H1 (cell line): ENCODE data around the gene CST7. TPM values are rescaled to one million over a fixed set of nuclear protein-coding genes. Genes with fewer than 3 reads are reported as not detected.

Experiments
- CTCF ChIA-PET: fragments of 300-600 bp; sonication (Branson Sonifier 250); formaldehyde crosslinking; loops from one replicate; lab custom pipeline; 2021; ENCODE audit not compliant: partially characterized antibody; lab: Charles Lee
- POLR2A ChIA-PET: fragments of 300-600 bp; sonication (Branson Sonifier 250); formaldehyde crosslinking; loops from one replicate; lab custom pipeline; 2021; ENCODE audit warnings: inconsistent platforms; ENCODE audit not compliant: partially characterized antibody; lab: Charles Lee
- DNase-seq, 2 experiments: peaks; one replicate each; pipeline versions ENCODE4 v3.0.0 to v3.0.0-alpha.2; 2010 to 2022; ENCODE audit warnings: low spot score in 2 of 2, low read depth in 1 of 2, mixed read lengths in 1 of 2
- FAIRE-seq: peaks from 2 replicates; lab custom pipeline; 2011; peaks lifted over from hg19 to GRCh38; lab: Jason Lieb, UNC
- H2AFZ ChIP-seq: 2 replicates; pipeline ENCODE4 v1.8.1; 2012; ENCODE audit warnings: low read length, inconsistent platforms
- H2AK5ac ChIP-seq: 2 replicates; pipeline ENCODE4 v1.6.1; 2013; ENCODE audit warnings: low read depth, low read length
- H2BK120ac ChIP-seq: replicated peaks from 2 replicates; pipeline ENCODE3; 2013; ENCODE audit warnings: low read depth, low read length, inconsistent platforms
- H2BK12ac ChIP-seq: 2 replicates; pipeline ENCODE4 v1.6.1; 2013; ENCODE audit warnings: low read depth, low read length
- H2BK15ac ChIP-seq: 2 replicates; pipeline ENCODE4 v1.6.1; 2013; ENCODE audit warnings: low read length
- H2BK20ac ChIP-seq: 2 replicates; pipeline ENCODE4 v1.6.1; 2013; ENCODE audit warnings: low read length
- H2BK5ac ChIP-seq: 2 replicates; pipeline ENCODE4 v1.6.1; 2013; ENCODE audit warnings: low read depth, low read length
- H3K14ac ChIP-seq: 2 replicates; pipeline ENCODE4 v1.6.1; 2013; ENCODE audit warnings: inconsistent platforms; ENCODE audit not compliant: insufficient read length
- H3K18ac ChIP-seq: 2 replicates; pipeline ENCODE4 v1.6.1; 2013; ENCODE audit warnings: low read length; ENCODE audit errors: extremely low read depth
- H3K23ac ChIP-seq: 2 replicates; pipeline ENCODE4 v1.6.1; 2013; ENCODE audit warnings: inconsistent platforms; ENCODE audit not compliant: insufficient read length
- H3K23me2 ChIP-seq: 2 replicates; pipeline ENCODE4 v1.6.1; 2013; ENCODE audit warnings: low read depth, low read length
- H3K27ac ChIP-seq: 2 replicates; pipeline ENCODE4 v1.6.1; 2011; ENCODE audit warnings: low read depth, low read length, inconsistent platforms
- H3K27me3 ChIP-seq, 4 experiments: replicated peaks in 1 of 4; 1 replicate in 1 of 4; 2 replicates in 3 of 4; pipeline versions ENCODE4 v1.6.1 to v1.8.1; 2011 to 2013; ENCODE audit warnings: low read length in 3 of 4, mild to moderate bottlenecking in 3 of 4, inconsistent platforms in 2 of 4, mixed read lengths in 2 of 4, moderate library complexity in 1 of 4; ENCODE audit not compliant: control insufficient read depth in 3 of 4, insufficient read depth in 3 of 4; ENCODE audit errors: extremely low read depth in 1 of 4
- H3K36me3 ChIP-seq, 4 experiments: 2 replicates each; pipeline versions ENCODE4 v1.6.1 to v1.8.1; 2011 to 2013; ENCODE audit warnings: mild to moderate bottlenecking in 4 of 4, low read length in 3 of 4, moderate library complexity in 2 of 4, control low read depth in 1 of 4, inconsistent platforms in 1 of 4; ENCODE audit not compliant: insufficient read depth in 4 of 4, control insufficient read depth in 2 of 4
- H3K4ac ChIP-seq: replicated peaks from 2 replicates; pipeline ENCODE3; 2013; ENCODE audit warnings: low read length, low read depth, mixed read lengths, inconsistent platforms; ENCODE audit not compliant: insufficient read length
- H3K4me1 ChIP-seq, 4 experiments: replicated peaks in 1 of 4; 1 replicate in 1 of 4; 2 replicates in 3 of 4; pipeline versions ENCODE4 v1.6.1 to v1.8.1; 2011 to 2013; ENCODE audit warnings: low read length in 3 of 4, inconsistent platforms in 2 of 4, mixed read lengths in 1 of 4; ENCODE audit not compliant: insufficient read depth in 4 of 4, control insufficient read depth in 3 of 4
- H3K4me2 ChIP-seq, 2 experiments: 2 replicates each; pipeline versions ENCODE4 v1.6.1 to v1.8.1; 2011 to 2013; ENCODE audit warnings: low read depth in 2 of 2, low read length in 2 of 2, control low read depth in 1 of 2, inconsistent platforms in 1 of 2, mild to moderate bottlenecking in 1 of 2; ENCODE audit not compliant: insufficient read depth in 1 of 2
- H3K4me3 ChIP-seq, 4 experiments: fragments of 200-600, 300-600 bp in 1 of 4; sonication (generic), shearing (Covaris generic), sonication (Bioruptor Twin) in 1 of 4; 2 replicates each; pipeline versions ENCODE4 v1.5.1 to v1.8.1; 2011 to 2016; ENCODE audit warnings: low read length in 4 of 4, low read depth in 3 of 4, control low read depth in 2 of 4, inconsistent platforms in 2 of 4, mild to moderate bottlenecking in 2 of 4, mixed read lengths in 1 of 4, moderate library complexity in 1 of 4; ENCODE audit not compliant: insufficient read depth in 2 of 4; ENCODE audit errors: extremely low read depth in 1 of 4
- H3K56ac ChIP-seq: replicated peaks from 2 replicates; pipeline ENCODE3; 2013; ENCODE audit warnings: low read depth, mild to moderate bottlenecking, mixed read lengths, low read length, inconsistent platforms; ENCODE audit not compliant: insufficient read length
- H3K79me1 ChIP-seq: 2 replicates; pipeline ENCODE4 v1.6.1; 2013; ENCODE audit warnings: low read depth, low read length, control low read depth
- H3K79me2 ChIP-seq, 2 experiments: 2 replicates each; pipeline versions ENCODE4 v1.6.1 to v1.8.1; 2012 to 2013; ENCODE audit warnings: low read length in 2 of 2, mild to moderate bottlenecking in 2 of 2, inconsistent platforms in 1 of 2; ENCODE audit not compliant: insufficient read depth in 2 of 2, control insufficient read depth in 1 of 2
- H3K9ac ChIP-seq, 4 experiments: replicated peaks in 1 of 4; 1 replicate in 1 of 4; 2 replicates in 3 of 4; pipeline versions ENCODE4 v1.6.1 to v1.8.1; 2011 to 2013; ENCODE audit warnings: low read depth in 3 of 4, low read length in 3 of 4, control low read depth in 2 of 4, mild to moderate bottlenecking in 2 of 4, moderate library complexity in 2 of 4, inconsistent platforms in 1 of 4; ENCODE audit errors: extremely low read depth in 1 of 4
- H3K9me3 ChIP-seq, 2 experiments: 2 replicates each; pipeline versions ENCODE4 v1.6.1 to v1.8.1; 2012 to 2013; ENCODE audit warnings: mild to moderate bottlenecking in 2 of 2, moderate library complexity in 2 of 2, control low read depth in 1 of 2, inconsistent platforms in 1 of 2, low read depth in 1 of 2, low read length in 1 of 2, mixed read lengths in 1 of 2; ENCODE audit not compliant: insufficient read depth in 2 of 2
- H4K20me1 ChIP-seq, 2 experiments: replicated peaks in 1 of 2; 2 replicates each; pipeline versions ENCODE3 to v1.8.1; 2011 to 2013; ENCODE audit warnings: inconsistent platforms in 2 of 2, low read length in 2 of 2, mild to moderate bottlenecking in 1 of 2; ENCODE audit not compliant: insufficient read depth in 2 of 2, control insufficient read depth in 1 of 2
- H4K5ac ChIP-seq: 2 replicates; pipeline ENCODE4 v1.6.1; 2013; ENCODE audit warnings: low read length, low read depth, mixed read lengths, inconsistent platforms; ENCODE audit not compliant: insufficient read length
- H4K8ac ChIP-seq: 2 replicates; pipeline ENCODE4 v1.8.0; 2013; ENCODE audit warnings: mild to moderate bottlenecking, moderate library complexity, low read length, inconsistent platforms; ENCODE audit not compliant: insufficient read depth; ENCODE audit errors: extremely low read depth
- H4K91ac ChIP-seq: replicated peaks from 2 replicates; pipeline ENCODE3; 2013; ENCODE audit warnings: low read length, mixed read lengths, inconsistent platforms; ENCODE audit not compliant: insufficient read length
- BRCA1 ChIP-seq: IDR thresholded peaks from 2 replicates; pipeline ENCODE4 v1.6.1; 2012; ENCODE audit warnings: low read depth, low read length, improper control_type of control experiment
- EGR1 ChIP-seq: IDR thresholded peaks from 2 replicates; pipeline ENCODE4 v1.6.1; 2011; ENCODE audit warnings: low read depth, low read length, borderline replicate concordance
- ZNF274 ChIP-seq: IDR thresholded peaks from 2 replicates; pipeline ENCODE4 v1.7.0; 2012; ENCODE audit warnings: low read length, borderline replicate concordance; ENCODE audit errors: extremely low read depth
- WGBS, 2 experiments: shearing (Covaris generic) in 1 of 2; methylation state at CpG; one replicate each; pipeline versions ENCODE4 v1.1.6 to v1.1.7; 2013 to 2015; ENCODE audit warnings: low lambda C conversion rate in 2 of 2, mixed read lengths in 2 of 2, inconsistent platforms in 1 of 2, low coverage in 1 of 2, missing lambda C conversion rate in 1 of 2; ENCODE audit not compliant: insufficient replicate concordance in 2 of 2, insufficient coverage in 1 of 2, insufficient read length in 1 of 2; ENCODE audit errors: extremely low coverage in 1 of 2, missing lambda C conversion rate in 1 of 2; 5-methylcytosine and 5-hydroxymethylcytosine counted together
- polyA plus RNA-seq, 7 experiments: library from polyadenylated mRNA; depleted of rRNA in 3 of 7; stranded (reverse) in 5 of 7; unstranded in 2 of 7; fragments of >200 nt in 5 of 7; fragments of 200-250 nt in 2 of 7; gene quantifications; 1 replicate in 5 of 7; 2 replicates in 1 of 7; 4 replicates in 1 of 7; pipeline versions ENCODE4 v1.2.1 to v1.2.3, GENCODE V29; 2011 to 2013; ENCODE audit warnings: missing spikeins in 2 of 7, mixed read lengths in 2 of 7
- total RNA-seq: library from RNA; stranded (reverse); fragmentation: NEBNext Ultra II Directional; extraction: Animal tissue kit (Norgen Biotek cat#: 25700); gene quantifications from 2 replicates; pipeline ENCODE4 v1.2.1, GENCODE V29; 2021

Gene CST7
- total and polyA plus RNA-seq, 2 of the 8 experiments (the other 6 are each of a cell fraction or from before 2014, with no cell fraction given): not detected

DNA sequence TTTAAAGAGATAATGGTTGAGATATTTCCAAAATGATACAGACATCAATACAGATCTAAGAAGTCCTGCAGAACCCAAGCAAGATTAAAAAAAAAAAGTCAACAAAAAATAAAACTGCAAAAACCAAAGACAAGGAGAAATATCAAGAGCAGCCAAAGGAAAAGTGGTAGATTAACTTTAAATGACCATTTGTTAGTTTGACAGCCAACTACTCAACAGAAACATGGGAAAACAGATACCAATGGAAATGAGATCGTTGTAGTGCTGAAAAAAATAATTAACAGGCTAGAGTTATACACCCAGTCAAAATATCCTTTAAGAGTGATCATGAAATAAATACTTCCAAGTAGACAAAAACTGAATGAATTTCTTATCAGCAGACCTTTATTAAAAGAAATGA, 53.9 kb downstream of the CST7 start:
- H4K5ac ChIP-seq: no peak overlapping the region
- H3K4ac ChIP-seq: no peak overlapping the region
- H3K14ac ChIP-seq: no peak overlapping the region
- H3K23ac ChIP-seq: no peak overlapping the region
- H2BK20ac ChIP-seq: no peak overlapping the region
- H3K36me3 ChIP-seq: no peaks in the 10 kb centered on the region
- no peak overlapping the region for H2BK120ac ChIP-seq
- DNase-seq: no peak
- H2BK15ac ChIP-seq: no peak overlapping the region
- no peak overlapping the region for H3K4me2 ChIP-seq
- H4K8ac ChIP-seq: no peak overlapping the region
- no peaks in the 10 kb centered on the region for H4K20me1 ChIP-seq
- CTCF ChIA-PET: no interaction called here
- no peak overlapping the region for H2AFZ ChIP-seq
- no peak overlapping the region for H2AK5ac ChIP-seq
- no peak overlapping the region for H3K27ac ChIP-seq
- no peaks in the 10 kb centered on the region for H3K9me3 ChIP-seq
- POLR2A ChIA-PET: no interaction called here
- H3K9ac ChIP-seq: no peak overlapping the region
- H2BK12ac ChIP-seq: no peak overlapping the region
- H4K91ac ChIP-seq: no peak overlapping the region
- H3K23me2 ChIP-seq: no peaks in the 10 kb centered on the region
- H3K79me2 ChIP-seq: no peaks in the 10 kb centered on the region
- FAIRE-seq: no peak
- WGBS, 2 experiments: 92% methylated on average over 1 of the region's 1 CpG; no CpG with 5 or more reads in 1 of the 2 experiments
- no peaks in the 10 kb centered on the region for H3K79me1 ChIP-seq
- peaks cover 0 to 2% (median 0%) of the 10 kb centered on the region in 4 experiments; a peak in 1 of 7 replicates for H3K27me3 ChIP-seq
- no peak overlapping the region for H3K56ac ChIP-seq
- H3K4me3 ChIP-seq: no peak overlapping the region
- no peak overlapping the region for H2BK5ac ChIP-seq
- H3K18ac ChIP-seq: no peak overlapping the region
- no peaks in the 10 kb centered on the region for H3K4me1 ChIP-seq
- TF ChIP-seq ZNF274: no peak
- no peak for TF ChIP-seq BRCA1
- TF ChIP-seq EGR1: no peak
